Tibial artery (tissue), 4 donors: ENCODE data around the gene WWC1.
"Not testable (repeated sequence)": the region's sequence is repeated elsewhere in the genome, so short reads cannot be mapped to it uniquely, and the experiment has no call there.

Experiments
- DNase-seq, 2 donors: peaks; one replicate each; pipeline ENCODE4 v3.0.0-alpha.2; 2019
- H3K27ac ChIP-seq, 2 donors: fragments of 200-600 bp; sonication (generic) in 1 of 2; 1 replicate in 1 of 2; 2 replicates in 1 of 2; pipeline ENCODE4 v1.5.1; 2018 to 2019; ENCODE audit warnings: mild to moderate bottlenecking in 1 of 2
- H3K27me3 ChIP-seq, 2 donors: fragments of 200-600 bp; sonication (generic) in 1 of 2; one replicate each; pipeline versions ENCODE4 v1.5.1 to v1.6.0; 2016 to 2019
- H3K36me3 ChIP-seq, 3 donors: fragments of 200-600 bp; sonication (generic) in 2 of 3; one replicate each; pipeline ENCODE4 v1.5.1; 2016 to 2019; ENCODE audit warnings: mild to moderate bottlenecking in 2 of 3
- H3K4me1 ChIP-seq, 4 donors: fragments of 200-600 bp; sonication (generic) in 2 of 4; 1 replicate in 3 of 4; 2 replicates in 1 of 4; pipeline ENCODE4 v1.5.1; 2016 to 2019
- H3K4me3 ChIP-seq, 2 donors: fragments of 200-600 bp; sonication (generic) in 1 of 2; 1 replicate in 1 of 2; 2 replicates in 1 of 2; pipeline ENCODE4 v1.5.1; 2018 to 2019; ENCODE audit warnings: mild to moderate bottlenecking in 2 of 2
- H3K9me3 ChIP-seq, 3 donors: fragments of 200-600 bp; sonication (generic) in 1 of 3; one replicate each; pipeline ENCODE4 v1.5.1; 2016 to 2019
- intact Hi-C: fragments of 100-400 bp; cut with DNase I; formaldehyde crosslinking; loops from one replicate; pipeline ENCODE4 v1.15.0; 2023; ENCODE audit warnings: low total_unique reads
- TF ChIP-seq, protein P1 (sequence below), 2 experiments: fragments of 200-600 bp in 1 of 2; fragments of 450-650 bp in 1 of 2; IDR thresholded peaks; one replicate each; pipeline ENCODE4 v1.5.1; 2017 to 2019; ENCODE audit warnings: antibody characterized with exemption in 2 of 2, mild to moderate bottlenecking in 1 of 2, moderate library complexity in 1 of 2

The WWC1 gene

DNA sequence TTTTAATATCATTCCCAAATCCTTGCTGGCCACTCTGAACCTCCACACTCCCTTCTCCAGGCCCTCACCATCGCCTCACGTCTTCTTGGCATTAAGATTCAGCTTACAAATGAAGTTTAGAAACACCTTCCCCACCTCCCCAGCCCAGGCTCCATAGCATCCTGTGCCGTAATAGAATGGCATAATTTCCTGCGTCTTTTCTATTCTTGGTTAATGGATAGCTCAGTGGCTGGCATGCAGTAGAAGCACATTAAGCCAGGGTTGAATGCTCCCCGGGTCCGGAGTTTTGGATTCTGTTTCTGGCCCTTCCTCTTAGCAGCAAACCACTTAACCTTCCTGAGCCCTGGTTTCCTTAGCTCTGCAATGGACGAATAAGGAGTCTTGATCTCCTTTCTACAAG lies 13.8 kb downstream of the WWC1 start:
- no peaks in the 10 kb centered on the region for H3K9me3 ChIP-seq
- H3K36me3 ChIP-seq: no peaks in the 10 kb centered on the region
- H3K4me1 ChIP-seq: no peaks in the 10 kb centered on the region
- no peak overlapping the region for H3K4me3 ChIP-seq
- peaks cover 0 to 3% of the 10 kb centered on the region in 2 donors for H3K27me3 ChIP-seq
- no peak overlapping the region for H3K27ac ChIP-seq
- no peak for DNase-seq
- intact Hi-C loops: no loop called here
- TF ChIP-seq, protein P1, sequence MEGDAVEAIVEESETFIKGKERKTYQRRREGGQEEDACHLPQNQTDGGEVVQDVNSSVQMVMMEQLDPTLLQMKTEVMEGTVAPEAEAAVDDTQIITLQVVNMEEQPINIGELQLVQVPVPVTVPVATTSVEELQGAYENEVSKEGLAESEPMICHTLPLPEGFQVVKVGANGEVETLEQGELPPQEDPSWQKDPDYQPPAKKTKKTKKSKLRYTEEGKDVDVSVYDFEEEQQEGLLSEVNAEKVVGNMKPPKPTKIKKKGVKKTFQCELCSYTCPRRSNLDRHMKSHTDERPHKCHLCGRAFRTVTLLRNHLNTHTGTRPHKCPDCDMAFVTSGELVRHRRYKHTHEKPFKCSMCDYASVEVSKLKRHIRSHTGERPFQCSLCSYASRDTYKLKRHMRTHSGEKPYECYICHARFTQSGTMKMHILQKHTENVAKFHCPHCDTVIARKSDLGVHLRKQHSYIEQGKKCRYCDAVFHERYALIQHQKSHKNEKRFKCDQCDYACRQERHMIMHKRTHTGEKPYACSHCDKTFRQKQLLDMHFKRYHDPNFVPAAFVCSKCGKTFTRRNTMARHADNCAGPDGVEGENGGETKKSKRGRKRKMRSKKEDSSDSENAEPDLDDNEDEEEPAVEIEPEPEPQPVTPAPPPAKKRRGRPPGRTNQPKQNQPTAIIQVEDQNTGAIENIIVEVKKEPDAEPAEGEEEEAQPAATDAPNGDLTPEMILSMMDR (IDR thresholded peaks at IDR 0.05): no peak

DNA sequence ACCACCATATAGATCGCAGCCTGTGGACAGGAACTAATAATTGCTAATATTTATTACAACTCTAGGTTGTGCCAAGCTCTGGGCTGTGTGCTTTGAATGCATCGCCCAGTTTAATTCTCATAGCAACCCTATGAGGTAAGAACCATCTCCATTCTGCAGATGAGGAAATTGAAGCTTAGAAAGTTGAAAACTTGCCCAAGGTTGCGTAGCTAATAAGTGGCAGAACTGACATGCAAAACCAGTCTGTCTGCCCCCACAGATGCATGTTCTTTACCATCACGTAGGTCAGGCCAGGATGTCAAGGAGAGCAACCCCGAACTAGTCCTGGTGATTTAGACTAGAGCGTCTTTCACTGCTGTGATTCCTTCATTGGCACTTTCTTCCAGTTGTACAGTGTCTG lies 15.6 kb downstream of the WWC1 start:
- TF ChIP-seq, protein P1 (IDR thresholded peaks at IDR 0.05): no peak
- H3K4me1 ChIP-seq: no peaks in the 10 kb centered on the region
- DNase-seq: no peak
- peaks cover 0 to 8% of the 10 kb centered on the region in 2 donors for H3K27me3 ChIP-seq
- no peak overlapping the region for H3K27ac ChIP-seq
- intact Hi-C loops: no loop called here
- H3K36me3 ChIP-seq: no peaks in the 10 kb centered on the region
- H3K4me3 ChIP-seq: no peak overlapping the region
- no peaks in the 10 kb centered on the region for H3K9me3 ChIP-seq

DNA sequence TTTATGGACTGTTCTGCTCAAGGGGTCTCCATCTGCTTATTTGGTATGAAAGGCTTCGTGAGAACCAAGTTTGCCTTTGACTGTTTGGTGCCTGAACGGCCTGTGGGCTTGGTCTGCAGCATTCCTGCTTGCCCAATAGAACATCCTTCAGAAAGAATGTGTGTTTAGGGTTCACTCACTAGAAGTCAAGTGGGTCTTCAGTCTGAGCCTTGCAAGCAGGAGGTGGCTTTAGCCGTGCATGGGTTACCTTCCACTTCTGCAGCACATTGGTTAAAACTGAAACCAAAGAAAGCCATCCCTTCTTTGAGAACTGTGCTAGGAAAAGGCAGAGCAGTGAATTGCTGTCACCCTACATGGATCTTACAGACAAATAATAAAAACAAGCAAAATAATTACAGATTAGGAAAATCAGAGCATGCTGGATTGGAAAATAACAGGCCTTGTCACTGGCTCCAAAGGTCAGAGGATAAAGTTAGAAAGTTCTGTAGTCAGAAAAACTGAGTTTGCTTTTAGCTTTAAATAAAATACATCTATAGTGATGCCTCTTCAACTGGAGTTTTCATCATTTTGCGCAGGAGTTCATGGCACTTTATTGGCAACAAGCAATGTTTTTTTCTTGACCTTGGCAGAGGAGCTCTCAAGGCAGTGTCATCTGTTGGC lies 16.6 kb downstream of the WWC1 start:
- DNase-seq: no peak
- TF ChIP-seq, protein P1 (IDR thresholded peaks at IDR 0.05): no peak
- Histone ChIP-seq H3K4me3 (no peak overlapping the region), H3K27me3 (peaks cover 0 to 8% of the 10 kb centered on the region in 2 donors), H3K9me3 (no peaks in the 10 kb centered on the region), H3K36me3 (no peaks in the 10 kb centered on the region), H3K27ac (no peak overlapping the region), H3K4me1 (no peaks in the 10 kb centered on the region)
- intact Hi-C loops: no loop called here

DNA sequence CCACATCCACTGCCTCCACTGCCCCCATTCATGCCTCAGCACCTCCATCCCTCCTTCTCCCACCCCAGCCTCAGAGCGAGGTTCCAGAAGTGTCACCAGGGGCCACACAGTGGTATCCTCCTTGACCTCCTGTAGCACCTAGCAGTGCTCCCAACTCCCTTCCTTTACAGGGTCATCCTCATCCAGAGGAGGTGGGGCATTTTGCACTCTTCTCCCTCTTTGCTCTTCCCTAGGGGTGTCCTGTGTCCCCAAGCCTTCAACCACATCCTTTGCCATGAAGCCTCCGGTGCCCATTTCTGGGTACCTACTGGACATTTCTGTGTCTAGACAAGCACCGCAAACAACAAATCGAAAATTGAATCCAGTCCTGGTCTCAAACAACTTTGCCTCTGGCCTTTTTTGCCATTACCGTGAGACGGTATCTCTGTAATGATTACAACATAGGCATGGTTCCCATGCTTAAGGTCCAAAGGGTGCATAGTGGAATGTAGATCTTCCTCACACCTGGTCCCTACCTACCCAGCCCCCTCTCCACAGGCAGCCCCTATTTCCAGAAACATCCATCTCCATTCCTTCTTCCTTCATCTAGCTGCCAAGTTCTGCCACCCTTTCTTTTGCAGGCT lies 17.6 kb downstream of the WWC1 start:
- H3K27ac ChIP-seq: no peak overlapping the region
- no peaks in the 10 kb centered on the region for H3K9me3 ChIP-seq
- no peaks in the 10 kb centered on the region for H3K36me3 ChIP-seq
- H3K4me1 ChIP-seq: no peaks in the 10 kb centered on the region
- TF ChIP-seq, protein P1 (IDR thresholded peaks at IDR 0.05): no peak
- no peak for DNase-seq
- H3K27me3 ChIP-seq: peaks cover 0 to 4% of the 10 kb centered on the region in 2 donors
- no peak overlapping the region for H3K4me3 ChIP-seq
- intact Hi-C loops: no loop called here

DNA sequence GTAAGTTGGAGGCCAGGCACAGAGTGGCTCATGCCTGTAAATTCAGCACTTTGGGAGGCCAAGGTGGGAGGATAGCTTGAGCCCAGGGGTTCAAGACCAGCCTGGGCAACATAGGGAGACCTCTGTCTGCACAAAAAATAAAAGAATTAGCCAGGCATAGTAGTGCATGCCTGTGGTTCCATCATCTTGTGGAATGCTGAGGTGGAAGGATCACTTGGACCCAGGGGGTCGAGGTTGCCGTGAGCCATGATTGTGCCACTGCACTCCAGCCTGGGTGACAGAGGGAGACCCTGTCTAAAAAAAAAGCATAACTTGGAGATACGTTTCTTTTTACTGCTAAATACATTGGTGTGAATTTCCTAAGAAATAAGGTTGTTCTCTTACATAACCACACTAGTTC lies 19.1 kb downstream of the WWC1 start:
- H3K4me1 ChIP-seq, H3K36me3 ChIP-seq, H3K9me3 ChIP-seq, DNase-seq, H3K27ac ChIP-seq, H3K27me3 ChIP-seq, H3K4me3 ChIP-seq, intact Hi-C loops: not testable (repeated sequence)

DNA sequence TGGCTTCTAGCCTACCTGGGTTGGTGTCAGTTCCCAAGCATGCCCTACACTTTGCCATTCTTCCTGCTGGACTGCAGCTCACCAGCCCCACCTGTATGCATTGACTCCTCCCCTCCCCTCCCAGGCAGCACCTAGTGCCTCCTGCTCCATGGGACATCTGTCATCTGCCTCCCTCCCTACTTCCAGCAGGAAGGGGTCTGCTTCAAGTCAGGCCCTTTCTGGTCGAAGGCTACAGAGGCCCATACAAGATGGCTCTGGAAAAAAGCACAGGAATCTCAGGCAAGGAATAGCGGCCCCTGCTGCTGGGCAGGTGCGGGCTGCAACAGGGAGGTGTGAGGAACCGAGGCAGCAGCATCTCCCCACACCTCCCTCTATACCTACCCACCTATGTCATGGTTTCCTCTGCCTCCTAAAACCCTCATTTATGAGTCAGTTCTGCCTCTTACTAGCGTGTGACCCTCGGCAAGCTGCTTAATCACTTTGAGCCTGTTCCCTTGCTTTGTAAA lies 19.7 kb downstream of the WWC1 start:
- no peaks in the 10 kb centered on the region for H3K36me3 ChIP-seq
- DNase-seq: no peak
- no peak overlapping the region for H3K4me3 ChIP-seq
- peaks cover 0 to 8% (median 0%) of the 10 kb centered on the region in 4 donors for H3K4me1 ChIP-seq
- H3K27me3 ChIP-seq: peaks cover 0 to 11% of the 10 kb centered on the region in 2 donors
- H3K9me3 ChIP-seq: no peaks in the 10 kb centered on the region
- TF ChIP-seq, protein P1 (IDR thresholded peaks at IDR 0.05): no peak
- no peak overlapping the region for H3K27ac ChIP-seq
- intact Hi-C loops: no loop called here
